ENCODE data around the gene CNOT4. TPM values are rescaled to one million over a fixed set of nuclear protein-coding genes. Genes with fewer than 3 reads are reported as not detected.

Gene CNOT4, protein sequence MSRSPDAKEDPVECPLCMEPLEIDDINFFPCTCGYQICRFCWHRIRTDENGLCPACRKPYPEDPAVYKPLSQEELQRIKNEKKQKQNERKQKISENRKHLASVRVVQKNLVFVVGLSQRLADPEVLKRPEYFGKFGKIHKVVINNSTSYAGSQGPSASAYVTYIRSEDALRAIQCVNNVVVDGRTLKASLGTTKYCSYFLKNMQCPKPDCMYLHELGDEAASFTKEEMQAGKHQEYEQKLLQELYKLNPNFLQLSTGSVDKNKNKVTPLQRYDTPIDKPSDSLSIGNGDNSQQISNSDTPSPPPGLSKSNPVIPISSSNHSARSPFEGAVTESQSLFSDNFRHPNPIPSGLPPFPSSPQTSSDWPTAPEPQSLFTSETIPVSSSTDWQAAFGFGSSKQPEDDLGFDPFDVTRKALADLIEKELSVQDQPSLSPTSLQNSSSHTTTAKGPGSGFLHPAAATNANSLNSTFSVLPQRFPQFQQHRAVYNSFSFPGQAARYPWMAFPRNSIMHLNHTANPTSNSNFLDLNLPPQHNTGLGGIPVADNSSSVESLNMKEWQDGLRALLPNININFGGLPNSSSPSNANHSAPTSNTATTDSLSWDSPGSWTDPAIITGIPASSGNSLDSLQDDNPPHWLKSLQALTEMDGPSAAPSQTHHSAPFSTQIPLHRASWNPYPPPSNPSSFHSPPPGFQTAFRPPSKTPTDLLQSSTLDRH
- total RNA-seq, result 26.6 TPM
- long read RNA-seq, full-length matches to known transcripts, result 2 of 9 reads
- long read RNA-seq, partial matches to known transcripts, result 5 of 9 reads
- long read RNA-seq, other reads (novel, unspliced or antisense), result 2 of 9 reads

DNA sequence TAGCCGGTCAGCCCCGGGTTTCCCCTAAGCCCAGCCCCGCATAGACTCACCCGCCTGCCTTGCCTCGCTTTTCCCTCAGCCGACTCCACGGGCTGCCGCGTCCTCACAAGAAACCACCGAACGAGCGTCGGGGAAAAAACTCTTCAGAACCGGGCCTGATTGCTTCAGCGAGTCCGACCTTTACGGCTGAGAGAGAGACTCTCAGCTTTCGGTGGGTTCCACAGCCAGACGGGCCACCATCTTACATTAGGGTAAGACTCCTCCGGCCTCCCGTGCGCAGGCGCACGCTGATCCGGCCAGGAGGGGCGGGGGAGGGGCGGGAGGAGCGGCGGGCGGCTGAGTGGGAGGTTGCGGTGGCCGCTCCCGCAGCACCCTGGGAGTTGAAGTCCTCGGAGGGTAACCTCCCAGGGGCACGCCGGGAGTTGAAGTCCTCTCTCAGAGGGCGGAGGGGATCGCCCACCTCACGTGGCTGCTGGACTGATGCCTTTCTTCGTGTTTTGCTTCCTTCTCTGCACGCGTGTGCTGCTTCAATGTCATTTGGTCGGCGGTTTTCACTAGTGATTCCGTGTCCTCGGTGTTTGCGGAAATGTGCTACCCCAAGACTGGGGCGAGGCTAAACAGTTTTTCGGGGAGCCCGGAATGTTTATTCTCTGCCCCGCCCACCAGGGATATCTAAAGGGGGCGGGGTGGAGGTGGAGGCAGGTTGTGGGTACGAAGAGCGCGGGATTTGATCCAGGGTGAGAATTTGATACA lies at the start of gene CNOT4:
Gene CNOT4 (minus strand): TSS at position 264 of the 753 bp plus-strand sequence. CDS start 71,771 bp downstream, outside the sequence.
- DNase-seq (peak; percentile 97), ATAC-seq (peak; percentile 99)
- intact Hi-C loops (cut with micrococcal nuclease), result no loop called here

DNA sequence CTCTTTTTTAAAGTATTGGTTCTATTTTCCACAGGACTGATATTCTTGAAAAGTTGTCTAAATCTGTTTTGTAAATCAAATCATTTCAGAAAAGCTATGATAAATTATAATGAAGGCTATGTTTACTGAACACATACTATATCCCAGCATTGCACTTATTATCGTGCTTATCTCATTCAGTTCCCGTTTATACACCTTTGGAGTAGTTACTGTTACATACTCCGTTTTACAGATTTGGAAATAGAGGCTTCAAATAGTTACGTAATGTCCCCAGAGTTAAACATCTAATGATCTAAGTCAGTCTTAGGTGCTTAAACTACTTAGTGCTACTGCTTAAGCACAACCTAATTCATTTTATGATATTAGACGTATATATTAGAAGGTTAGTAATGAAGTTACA lies 49.0 kb upstream of the CNOT4 start:
- intact Hi-C loops (cut with micrococcal nuclease), result loop anchor here (2.0 kb wide), 1 partner anchor 278 kb away; no protein-coding TSS in a partner anchor
- DNase-seq (no peak), ATAC-seq (no peak)

DNA sequence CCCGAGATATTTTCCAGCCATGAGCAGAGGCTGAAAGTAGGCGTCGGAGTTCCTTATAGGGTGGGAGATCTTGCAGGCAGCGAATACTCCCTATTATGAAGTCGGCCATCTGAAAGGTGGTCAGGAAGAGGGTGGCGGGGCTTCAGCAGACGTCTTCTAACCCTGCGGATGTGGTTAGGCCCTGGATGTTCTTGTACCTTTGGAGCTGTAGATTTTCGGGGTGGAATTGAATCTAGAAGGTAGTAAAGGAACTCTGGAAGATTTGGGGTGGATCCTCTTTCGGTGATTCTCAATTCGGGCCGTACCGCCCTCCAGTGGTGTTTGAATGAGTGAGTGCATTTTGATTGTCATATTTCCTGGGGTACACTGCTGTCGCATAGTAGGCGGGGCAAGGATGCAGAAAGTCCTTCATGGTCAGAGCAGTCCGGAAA lies 48.5 kb upstream of the CNOT4 start:
- peak; percentile 48 for DNase-seq
- peak; percentile 78 for ATAC-seq
- intact Hi-C loops (cut with micrococcal nuclease), result loop anchor here (2.0 kb wide), 1 partner anchor 278 kb away; no protein-coding TSS in a partner anchor

DNA sequence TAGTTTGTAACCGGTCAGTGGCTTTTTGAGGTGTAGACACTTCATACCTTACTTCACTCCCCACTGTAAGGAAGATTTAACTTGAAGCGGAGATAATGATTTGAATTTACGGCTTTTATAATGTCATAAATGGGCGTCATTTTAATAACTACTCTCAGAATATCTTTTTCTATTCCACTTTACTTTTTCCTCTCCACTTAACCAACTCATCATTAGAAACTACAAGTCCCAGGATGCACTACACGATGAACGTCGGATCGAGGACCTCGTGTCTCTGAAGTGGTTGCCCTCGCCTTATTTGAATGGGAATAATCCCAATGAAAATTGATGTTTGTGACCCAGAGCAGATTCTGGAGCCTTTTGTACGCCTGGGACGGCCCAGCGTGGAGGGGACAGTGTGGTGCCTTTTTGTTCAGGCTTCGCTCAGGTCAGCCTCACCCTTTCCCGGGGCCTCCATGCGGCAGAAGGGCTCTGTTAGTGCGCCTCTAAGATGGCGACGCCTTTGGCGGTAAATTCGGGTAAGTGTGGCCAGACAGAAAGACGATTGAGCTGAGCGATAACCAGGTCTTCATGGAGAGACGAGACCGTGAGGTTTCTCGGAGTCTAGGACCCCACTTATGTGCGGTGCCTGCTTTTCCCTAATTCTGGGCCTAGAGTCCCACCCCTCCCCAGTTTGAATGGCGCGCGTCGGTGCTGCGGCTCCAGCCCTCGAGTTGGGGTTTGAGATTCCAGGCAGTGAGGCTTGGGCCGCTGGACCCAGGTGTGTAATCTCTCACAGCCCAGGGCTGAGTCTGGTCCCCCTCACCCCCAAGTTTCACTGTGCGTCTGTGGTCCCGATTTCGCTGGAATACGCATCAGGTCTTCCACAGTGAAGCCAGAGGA lies 47.8 kb upstream of the CNOT4 start, which contains the start of gene NUP205:
Gene NUP205 (plus strand): TSS at position 463 of the 882 bp plus-strand sequence. CDS start 28 bp downstream, at position 491.
- intact Hi-C loops (cut with micrococcal nuclease), result loop anchor here (2.0 kb wide), 1 partner anchor 277 kb away; no protein-coding TSS in a partner anchor
- ATAC-seq, result peak; percentile 96
- peak; percentile 79 for DNase-seq

DNA sequence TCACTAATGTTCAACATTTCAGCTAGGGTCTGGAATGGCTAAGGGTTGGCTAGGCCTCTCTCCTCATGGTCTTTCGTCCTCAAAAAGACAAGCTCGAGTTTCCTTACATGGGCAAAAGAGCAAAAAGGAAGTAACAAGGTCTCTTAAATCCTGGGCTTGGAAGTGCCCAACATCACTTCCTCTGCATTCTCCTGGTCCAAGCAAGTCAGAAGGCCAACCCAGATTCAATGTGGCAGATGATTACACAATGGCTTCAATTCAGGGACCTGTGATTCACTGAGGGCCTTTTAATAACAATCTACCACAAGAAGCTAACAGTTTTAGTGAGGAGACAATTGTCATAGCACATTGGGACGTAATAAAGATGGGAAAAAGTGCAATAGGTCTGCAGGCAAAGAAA lies 43.4 kb upstream of the CNOT4 start:
- intact Hi-C loops (cut with micrococcal nuclease), result no loop called here
- ATAC-seq, result no peak
- no peak for DNase-seq

DNA sequence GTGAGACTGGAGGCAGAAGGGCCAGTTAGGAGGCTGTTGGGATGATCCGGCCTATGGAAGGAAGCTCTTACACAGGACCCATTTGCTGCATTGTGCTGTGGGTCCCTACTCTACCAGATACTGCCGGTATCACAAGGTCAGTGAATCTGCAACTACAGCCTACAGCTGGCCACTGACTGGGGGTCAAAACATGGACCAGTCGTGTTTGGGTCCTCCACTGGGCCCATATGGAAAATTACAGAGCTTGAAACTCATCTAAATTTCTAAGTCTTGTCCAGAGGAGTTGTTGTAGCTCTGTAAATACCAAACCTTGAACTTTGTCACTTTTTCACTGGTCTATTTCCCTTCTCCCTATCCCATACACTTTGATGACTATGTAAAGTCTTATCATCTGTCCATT lies 42.2 kb upstream of the CNOT4 start:
- intact Hi-C loops (cut with micrococcal nuclease), result no loop called here
- DNase-seq (no peak), ATAC-seq (no peak)

DNA sequence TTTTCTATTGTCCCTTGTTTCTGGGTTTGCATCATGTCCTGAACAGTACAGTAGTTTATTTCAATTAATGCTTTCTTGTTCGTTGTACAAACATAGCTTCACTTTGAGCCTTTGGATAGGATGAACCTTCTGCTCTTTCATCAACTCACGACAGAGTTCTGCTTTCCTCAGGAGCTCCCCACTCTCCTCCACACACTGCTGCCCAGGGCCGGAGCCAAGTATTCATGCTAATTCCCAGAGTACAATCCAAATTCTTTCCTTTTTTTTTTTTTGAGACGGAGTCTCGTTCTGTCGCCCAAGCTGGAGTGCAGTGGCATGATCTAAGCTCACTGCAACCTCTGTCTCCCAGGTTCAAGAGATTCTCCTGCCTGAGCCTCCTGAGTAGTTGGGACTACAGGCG lies 40.3 kb upstream of the CNOT4 start:
- intact Hi-C loops (cut with micrococcal nuclease), result no loop called here
- ATAC-seq, result no peak
- DNase-seq, result no peak

DNA sequence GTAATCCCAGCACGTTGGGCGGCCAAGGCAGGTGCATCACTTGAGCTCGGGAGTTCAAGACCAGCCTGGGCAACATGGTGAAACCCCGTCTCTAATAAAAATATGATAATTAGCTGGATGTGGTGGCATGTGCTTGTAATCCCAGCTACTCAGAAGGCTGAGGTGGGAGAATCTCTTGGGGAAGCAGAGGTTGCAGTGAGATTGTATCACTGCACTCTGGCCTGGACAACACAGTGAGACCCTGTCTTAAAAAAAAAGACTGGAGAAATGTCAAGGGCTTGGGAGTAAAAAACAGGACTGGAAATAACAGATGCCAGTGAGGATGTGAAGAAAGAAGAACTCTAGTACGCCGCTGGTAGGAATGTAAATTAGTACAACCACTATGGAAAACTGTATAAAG lies 31.1 kb upstream of the CNOT4 start:
- no peak for DNase-seq
- intact Hi-C loops (cut with micrococcal nuclease), result no loop called here
- no peak for ATAC-seq

DNA sequence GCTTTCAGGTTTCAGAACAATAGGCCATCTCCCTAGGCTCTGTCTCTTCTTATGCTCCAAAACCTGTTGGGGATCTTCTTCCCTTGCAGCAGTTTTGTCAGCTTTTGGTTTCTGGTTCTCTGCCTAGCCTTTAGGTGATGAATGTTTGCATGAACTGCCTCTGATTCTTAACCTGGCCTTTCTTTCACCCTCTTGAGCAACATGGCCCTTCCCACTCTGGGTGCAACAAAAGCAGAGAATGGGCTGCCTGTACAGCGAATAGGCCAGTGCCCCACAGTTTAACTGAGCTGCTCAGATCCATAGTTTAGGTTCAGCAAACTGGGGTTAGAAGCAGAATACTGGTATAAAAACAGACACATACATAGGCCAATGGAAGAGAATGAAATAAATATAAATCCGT lies 29.7 kb upstream of the CNOT4 start:
- intact Hi-C loops (cut with micrococcal nuclease), result no loop called here
- ATAC-seq (no peak), DNase-seq (no peak)

DNA sequence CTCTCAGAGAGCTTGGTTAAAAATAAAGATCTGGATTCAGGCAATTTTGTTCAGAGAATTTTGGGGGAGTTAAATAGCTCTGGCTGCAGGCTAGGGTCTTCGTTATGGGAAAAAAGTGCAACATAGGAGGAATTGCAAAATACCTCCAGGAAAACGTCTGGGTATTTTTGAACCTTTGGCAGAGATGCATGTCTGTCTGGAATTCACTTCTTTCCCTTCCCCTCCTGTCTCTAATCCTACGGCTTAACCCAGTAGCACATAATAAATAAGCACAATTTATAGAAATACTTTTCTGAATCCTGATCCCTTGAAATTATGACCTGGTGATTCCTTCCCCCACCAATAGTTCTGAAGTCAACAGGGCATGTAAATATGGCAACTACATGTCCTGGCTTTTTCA lies 28.5 kb upstream of the CNOT4 start:
- intact Hi-C loops (cut with micrococcal nuclease), result no loop called here
- ATAC-seq (no peak), DNase-seq (no peak)

DNA sequence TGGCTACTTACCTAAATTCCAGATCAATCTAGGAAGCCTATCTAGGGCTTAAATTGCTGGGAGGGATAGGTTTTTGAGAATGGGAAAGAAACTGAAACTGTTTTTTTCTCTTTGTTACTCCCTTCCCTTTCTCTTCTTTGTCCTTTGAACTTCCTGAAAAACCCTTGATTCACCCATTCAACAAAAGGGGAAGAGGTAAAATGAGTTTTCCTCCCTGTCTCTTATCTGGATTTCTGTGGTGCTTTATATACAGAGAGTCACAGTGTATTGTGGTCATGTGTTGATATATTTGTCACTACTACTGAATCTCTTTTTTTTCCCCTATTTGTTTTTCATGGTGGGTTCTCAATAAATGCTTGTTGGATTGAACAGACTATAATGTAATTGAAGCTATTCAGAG lies 28.0 kb upstream of the CNOT4 start:
- ATAC-seq (no peak), DNase-seq (no peak)
- intact Hi-C loops (cut with micrococcal nuclease), result no loop called here

DNA sequence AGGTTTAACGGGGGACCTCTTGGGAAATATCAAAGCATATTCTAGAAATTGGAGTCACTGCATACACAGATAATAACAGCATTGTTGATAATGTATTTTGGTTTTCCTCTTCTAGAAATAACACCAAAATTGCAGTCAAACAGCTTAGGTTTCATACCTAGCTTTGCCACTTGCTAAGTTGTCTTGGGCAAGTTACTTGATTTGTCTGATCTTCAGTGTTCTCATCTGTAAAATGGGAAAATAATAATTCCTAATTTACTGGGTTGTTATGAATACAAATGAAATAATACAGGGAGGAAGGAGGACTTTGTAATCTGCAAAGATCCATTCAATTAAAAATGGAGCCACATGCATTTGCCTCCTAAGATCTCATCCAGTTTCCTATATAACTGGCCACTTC lies 27.6 kb upstream of the CNOT4 start:
- ATAC-seq, result no peak
- intact Hi-C loops (cut with micrococcal nuclease), result no loop called here
- DNase-seq, result no peak

DNA sequence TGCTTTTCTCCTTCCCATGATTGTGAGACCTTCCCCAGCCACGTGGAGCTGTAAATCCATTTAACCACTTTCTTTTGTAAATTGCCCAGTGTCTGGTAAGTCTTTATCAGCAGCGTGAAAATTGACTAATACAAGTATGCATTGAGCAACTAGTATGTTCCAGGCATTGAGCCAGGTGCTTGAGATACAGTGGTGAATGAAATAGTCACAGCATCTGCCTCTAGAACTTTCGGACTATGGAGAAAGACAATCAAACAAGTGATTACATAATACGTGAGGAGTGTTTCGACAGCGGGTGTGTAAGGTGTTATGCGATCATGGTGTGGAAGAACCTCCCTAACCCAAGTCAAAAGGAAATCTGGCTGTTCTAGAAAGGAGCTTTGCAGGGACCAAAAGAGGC lies 26.2 kb upstream of the CNOT4 start:
- DNase-seq, result no peak
- no peak for ATAC-seq
- intact Hi-C loops (cut with micrococcal nuclease), result no loop called here

DNA sequence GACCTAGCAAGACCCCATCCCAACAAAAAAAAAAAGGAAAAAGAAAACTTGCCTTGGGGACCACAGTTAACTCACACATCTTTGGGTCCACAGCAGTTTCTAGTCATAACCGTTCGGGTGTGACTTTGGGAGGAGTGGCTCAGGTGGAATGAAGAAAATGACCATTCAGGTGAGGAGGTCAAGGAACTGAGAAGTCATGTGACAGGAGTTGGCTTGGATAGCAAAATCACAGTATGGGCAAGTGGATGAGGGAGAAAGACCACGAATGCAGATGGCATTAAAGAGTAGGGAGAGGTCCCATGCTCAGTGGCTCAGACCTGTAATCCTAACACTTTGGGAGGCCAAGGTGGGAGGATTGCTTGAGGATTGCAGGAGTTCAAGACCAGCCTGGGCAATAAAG lies 17.1 kb upstream of the CNOT4 start:
- intact Hi-C loops (cut with micrococcal nuclease), result no loop called here
- ATAC-seq, result no peak

DNA sequence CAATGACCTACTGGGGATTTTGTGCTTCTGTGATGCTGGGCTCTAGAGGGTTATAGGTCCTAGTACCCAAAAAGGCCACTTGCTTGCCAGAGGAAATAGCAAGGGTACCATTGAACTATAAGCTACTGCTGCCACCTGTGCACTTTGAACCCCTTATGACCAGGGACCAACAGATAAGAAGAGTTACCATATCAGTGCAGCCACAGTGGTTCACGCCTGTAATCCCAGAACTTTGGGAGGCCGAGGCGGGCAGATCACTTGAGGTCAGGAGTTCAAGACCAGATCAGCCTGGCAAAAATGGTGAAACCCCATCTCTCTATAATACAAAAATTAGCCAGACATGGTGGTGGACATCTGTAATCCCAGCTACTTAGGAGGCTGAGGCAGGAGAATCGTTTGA lies 15.5 kb upstream of the CNOT4 start:
- intact Hi-C loops (cut with micrococcal nuclease), result no loop called here
- DNase-seq (no peak), ATAC-seq (no peak)

More for the DNA sequence above, 17.1 kb upstream of the CNOT4 start:
- no peak for DNase-seq

DNA sequence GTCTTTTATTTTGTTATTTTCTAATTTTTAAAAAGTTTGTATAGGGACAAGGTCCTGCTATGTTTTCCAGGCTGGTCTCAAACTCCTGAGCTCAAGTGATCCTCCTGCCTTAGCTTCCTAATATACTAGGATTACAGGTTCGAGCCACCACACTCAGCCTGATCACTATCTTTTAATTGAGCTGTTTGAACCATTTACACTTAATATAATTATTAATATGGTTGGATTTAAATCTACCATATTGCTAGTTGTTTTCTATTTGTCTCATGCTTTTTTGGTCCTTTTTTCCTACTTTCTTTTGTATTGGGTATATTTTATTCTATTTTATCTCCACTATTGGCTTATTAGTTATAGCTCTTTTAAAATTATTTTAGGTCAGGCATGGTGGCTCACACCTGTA lies 13.2 kb upstream of the CNOT4 start:
- intact Hi-C loops (cut with micrococcal nuclease), result no loop called here
- no peak for ATAC-seq
- DNase-seq, result no peak

DNA sequence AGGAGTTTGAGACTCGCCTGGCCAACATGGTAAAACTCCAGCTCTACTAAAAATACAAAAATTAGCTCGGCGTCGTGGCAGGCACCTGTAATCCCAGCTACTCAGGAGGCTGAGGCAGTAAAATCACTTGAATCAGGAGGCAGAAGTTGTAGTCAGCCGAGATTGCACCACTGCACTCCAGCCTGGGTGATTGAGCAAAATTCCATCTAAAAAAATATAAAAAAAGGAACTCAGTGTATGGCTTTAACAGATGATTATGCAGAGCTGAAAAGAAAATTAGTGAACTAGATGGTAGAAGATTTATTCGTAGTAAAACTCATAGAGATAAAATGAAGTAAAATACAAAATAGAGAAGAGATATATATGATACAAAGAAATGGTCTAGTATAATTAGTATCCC lies 12.6 kb upstream of the CNOT4 start:
- DNase-seq (no peak), ATAC-seq (no peak)
- intact Hi-C loops (cut with micrococcal nuclease), result no loop called here

DNA sequence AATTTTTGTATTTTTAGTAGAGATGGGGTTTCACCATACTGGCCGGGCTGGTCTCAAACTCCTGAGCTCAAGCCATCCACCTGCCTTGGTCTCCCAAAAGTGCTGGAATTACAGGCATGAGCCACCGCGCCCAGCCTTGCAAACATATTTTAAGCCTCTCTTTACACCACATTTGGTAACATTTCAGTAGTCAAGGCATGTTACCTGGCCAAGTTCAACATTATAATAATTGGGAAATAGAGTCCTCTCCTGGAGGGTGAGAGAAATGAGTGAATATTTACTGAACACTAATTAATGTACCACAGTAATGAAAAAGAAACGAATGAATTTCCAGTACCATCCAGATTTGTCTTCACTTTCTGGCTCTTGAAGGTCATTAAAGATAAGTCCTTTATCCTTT lies 10.0 kb upstream of the CNOT4 start:
- intact Hi-C loops (cut with micrococcal nuclease), result no loop called here
- ATAC-seq (no peak), DNase-seq (no peak)
